ENCODE measurements around the gene RNF183. TPM values are rescaled to one million over a fixed set of nuclear protein-coding genes. Genes with fewer than 3 reads are reported as not detected.

Gene RNF183
- total RNA-seq, 1 experiment from 2014 or later = not detected

DNA sequence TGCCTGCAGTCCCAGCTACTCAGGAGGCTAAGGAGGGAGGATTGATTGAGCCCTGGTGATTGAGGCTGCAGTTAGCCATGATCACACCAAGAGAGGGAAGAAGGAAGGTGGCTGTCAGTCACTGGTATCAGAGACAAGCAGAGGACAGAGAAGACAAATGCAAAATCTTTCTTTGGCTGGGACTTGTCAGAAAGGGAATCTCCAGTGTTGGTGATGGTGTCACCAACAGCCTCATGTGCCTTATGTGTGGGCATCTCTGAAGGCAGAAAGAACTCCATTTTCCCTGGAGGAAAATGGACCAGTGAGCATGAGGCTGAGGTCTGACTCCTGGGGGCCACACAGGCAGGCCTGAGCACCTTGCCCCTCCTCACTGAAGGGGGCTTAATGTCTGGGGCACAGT is 12.1 kb upstream of the RNF183 start:
- Histone ChIP-seq H3K4me3 (ENCODE audit: low read depth in 2 of 2, low read length in 2 of 2) (no peak overlapping the region), H3K4me1 (ENCODE audit: control insufficient read depth, insufficient read depth, low read length) (no peaks in the 10 kb centered on the region), H3K9me3 (ENCODE audit: control insufficient read depth, insufficient read depth, low read depth, low read length) (no peaks in the 10 kb centered on the region), H3K27me3 (ENCODE audit: control insufficient read depth, insufficient read depth, low read length) (no peaks in the 10 kb centered on the region), H3K36me3 (ENCODE audit: control insufficient read depth, insufficient read depth, low read length) (no peaks in the 10 kb centered on the region), H3K27ac (ENCODE audit: low read length) (no peak overlapping the region)
- DNase-seq (ENCODE audit: low read depth, low spot score) = no peak
- CTCF ChIA-PET = no interaction called here
- TF ChIP-seq, protein P1, sequence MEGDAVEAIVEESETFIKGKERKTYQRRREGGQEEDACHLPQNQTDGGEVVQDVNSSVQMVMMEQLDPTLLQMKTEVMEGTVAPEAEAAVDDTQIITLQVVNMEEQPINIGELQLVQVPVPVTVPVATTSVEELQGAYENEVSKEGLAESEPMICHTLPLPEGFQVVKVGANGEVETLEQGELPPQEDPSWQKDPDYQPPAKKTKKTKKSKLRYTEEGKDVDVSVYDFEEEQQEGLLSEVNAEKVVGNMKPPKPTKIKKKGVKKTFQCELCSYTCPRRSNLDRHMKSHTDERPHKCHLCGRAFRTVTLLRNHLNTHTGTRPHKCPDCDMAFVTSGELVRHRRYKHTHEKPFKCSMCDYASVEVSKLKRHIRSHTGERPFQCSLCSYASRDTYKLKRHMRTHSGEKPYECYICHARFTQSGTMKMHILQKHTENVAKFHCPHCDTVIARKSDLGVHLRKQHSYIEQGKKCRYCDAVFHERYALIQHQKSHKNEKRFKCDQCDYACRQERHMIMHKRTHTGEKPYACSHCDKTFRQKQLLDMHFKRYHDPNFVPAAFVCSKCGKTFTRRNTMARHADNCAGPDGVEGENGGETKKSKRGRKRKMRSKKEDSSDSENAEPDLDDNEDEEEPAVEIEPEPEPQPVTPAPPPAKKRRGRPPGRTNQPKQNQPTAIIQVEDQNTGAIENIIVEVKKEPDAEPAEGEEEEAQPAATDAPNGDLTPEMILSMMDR (IDR thresholded peaks at IDR 0.05) = no peak
- TF ChIP-seq SIN3A (IDR thresholded peaks at IDR 0.05; ENCODE audit: borderline replicate concordance, insufficient read depth, low read depth, low read length) = no peak
- TF ChIP-seq, protein P2, sequence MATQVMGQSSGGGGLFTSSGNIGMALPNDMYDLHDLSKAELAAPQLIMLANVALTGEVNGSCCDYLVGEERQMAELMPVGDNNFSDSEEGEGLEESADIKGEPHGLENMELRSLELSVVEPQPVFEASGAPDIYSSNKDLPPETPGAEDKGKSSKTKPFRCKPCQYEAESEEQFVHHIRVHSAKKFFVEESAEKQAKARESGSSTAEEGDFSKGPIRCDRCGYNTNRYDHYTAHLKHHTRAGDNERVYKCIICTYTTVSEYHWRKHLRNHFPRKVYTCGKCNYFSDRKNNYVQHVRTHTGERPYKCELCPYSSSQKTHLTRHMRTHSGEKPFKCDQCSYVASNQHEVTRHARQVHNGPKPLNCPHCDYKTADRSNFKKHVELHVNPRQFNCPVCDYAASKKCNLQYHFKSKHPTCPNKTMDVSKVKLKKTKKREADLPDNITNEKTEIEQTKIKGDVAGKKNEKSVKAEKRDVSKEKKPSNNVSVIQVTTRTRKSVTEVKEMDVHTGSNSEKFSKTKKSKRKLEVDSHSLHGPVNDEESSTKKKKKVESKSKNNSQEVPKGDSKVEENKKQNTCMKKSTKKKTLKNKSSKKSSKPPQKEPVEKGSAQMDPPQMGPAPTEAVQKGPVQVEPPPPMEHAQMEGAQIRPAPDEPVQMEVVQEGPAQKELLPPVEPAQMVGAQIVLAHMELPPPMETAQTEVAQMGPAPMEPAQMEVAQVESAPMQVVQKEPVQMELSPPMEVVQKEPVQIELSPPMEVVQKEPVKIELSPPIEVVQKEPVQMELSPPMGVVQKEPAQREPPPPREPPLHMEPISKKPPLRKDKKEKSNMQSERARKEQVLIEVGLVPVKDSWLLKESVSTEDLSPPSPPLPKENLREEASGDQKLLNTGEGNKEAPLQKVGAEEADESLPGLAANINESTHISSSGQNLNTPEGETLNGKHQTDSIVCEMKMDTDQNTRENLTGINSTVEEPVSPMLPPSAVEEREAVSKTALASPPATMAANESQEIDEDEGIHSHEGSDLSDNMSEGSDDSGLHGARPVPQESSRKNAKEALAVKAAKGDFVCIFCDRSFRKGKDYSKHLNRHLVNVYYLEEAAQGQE (IDR thresholded peaks at IDR 0.05; ENCODE audit: insufficient read depth in 1 of 2, low read depth in 2 of 2, low read length in 1 of 2) = no peak
- no peak for TF ChIP-seq POLR2AphosphoS5 (IDR thresholded peaks at IDR 0.05; ENCODE audit: low read depth, low read length)
- no peak for TF ChIP-seq TCF7L2 (IDR thresholded peaks at IDR 0.05; ENCODE audit: low read depth, low read length)
- intact Hi-C loops (cut with micrococcal nuclease; ENCODE audit: unreplicated experiment) = no loop called here
- in situ Hi-C loops (cut with HindIII; ENCODE audit: low pct_unique_long_range_greater_than_20kb, low sequenced_read_pairs) = no loop called here
- ATAC-seq = no peak
- POLR2A ChIA-PET = no interaction called here
- BruUV-seq (replicated peaks) = no TSS peak

DNA sequence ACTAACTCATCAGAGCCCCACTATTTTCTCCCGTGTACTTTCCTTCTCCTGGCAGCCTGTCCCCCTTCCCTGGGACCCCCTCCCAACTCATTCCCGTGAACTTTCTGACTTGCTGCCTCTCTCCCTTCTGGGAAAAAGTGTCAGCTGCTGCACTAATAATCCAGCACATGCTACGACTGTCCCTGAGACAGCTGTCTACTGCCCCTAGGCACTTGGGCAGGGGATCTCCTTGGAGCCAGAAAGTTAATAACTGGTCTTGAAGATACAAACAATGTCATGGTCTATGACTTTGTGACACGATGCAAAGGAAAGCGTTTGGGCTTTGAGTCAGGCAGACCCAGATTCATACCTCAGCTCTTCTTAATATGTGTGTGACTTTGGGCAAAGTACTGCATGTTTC is 10.1 kb upstream of the RNF183 start:
- in situ Hi-C loops (cut with HindIII; ENCODE audit: low pct_unique_long_range_greater_than_20kb, low sequenced_read_pairs) (no loop called here), intact Hi-C loops (cut with micrococcal nuclease; ENCODE audit: unreplicated experiment) (no loop called here)
- H3K4me3 ChIP-seq (ENCODE audit: low read depth in 2 of 2, low read length in 2 of 2) = no peak overlapping the region
- no peaks in the 10 kb centered on the region for H3K4me1 ChIP-seq (ENCODE audit: control insufficient read depth, insufficient read depth, low read length)
- ATAC-seq (no peak), DNase-seq (ENCODE audit: low read depth, low spot score) (no peak)
- CTCF ChIA-PET = no interaction called here
- BruUV-seq (replicated peaks) = no TSS peak
- no peaks in the 10 kb centered on the region for H3K9me3 ChIP-seq (ENCODE audit: control insufficient read depth, insufficient read depth, low read depth, low read length)
- TF ChIP-seq, protein P1 (IDR thresholded peaks at IDR 0.05) = no peak
- no peak for TF ChIP-seq POLR2AphosphoS5 (IDR thresholded peaks at IDR 0.05; ENCODE audit: low read depth, low read length)
- no peak for TF ChIP-seq TCF7L2 (IDR thresholded peaks at IDR 0.05; ENCODE audit: low read depth, low read length)
- TF ChIP-seq, protein P2 (IDR thresholded peaks at IDR 0.05; ENCODE audit: insufficient read depth in 1 of 2, low read depth in 2 of 2, low read length in 1 of 2) = no peak
- no peak for TF ChIP-seq SIN3A (IDR thresholded peaks at IDR 0.05; ENCODE audit: borderline replicate concordance, insufficient read depth, low read depth, low read length)
- POLR2A ChIA-PET = no interaction called here
- H3K36me3 ChIP-seq (ENCODE audit: control insufficient read depth, insufficient read depth, low read length) = no peaks in the 10 kb centered on the region
- no peak overlapping the region for H3K27ac ChIP-seq (ENCODE audit: low read length)
- no peaks in the 10 kb centered on the region for H3K27me3 ChIP-seq (ENCODE audit: control insufficient read depth, insufficient read depth, low read length)
